Thoracic aorta (tissue), 2 donors: ENCODE data around the gene MEI1. TPM values are rescaled to one million over a fixed set of nuclear protein-coding genes. Genes with fewer than 3 reads are reported as not detected.
A peak's percentile ranks its signal among the peaks of the same experiment; 100 is the strongest.

ENCODE experiments used
- ATAC-seq: fragments of 150-250 bp; one replicate; pipeline ENCODE4 v1.8.0; 2017; ENCODE audit warnings: low read depth; ENCODE audit not compliant: insufficient number of reproducible peaks, low FRiP score
- DNase-seq: peaks from one replicate; pipeline ENCODE4 v3.0.0-alpha.2; 2020; ENCODE audit warnings: low spot score
- H3K27ac ChIP-seq, 2 donors: fragments of 200-600 bp; sonication (generic); 1 replicate in 1 of 2; 2 replicates in 1 of 2; pipeline ENCODE4 v1.5.1; 2016; ENCODE audit warnings: mild to moderate bottlenecking in 2 of 2, moderate library complexity in 2 of 2
- H3K27me3 ChIP-seq: fragments of 200-600 bp; sonication (generic); replicated peaks from 2 replicates; pipeline ENCODE4 v1.6.0; 2016; ENCODE audit warnings: mild to moderate bottlenecking; ENCODE audit not compliant: insufficient read depth
- H3K36me3 ChIP-seq: fragments of 200-600 bp; sonication (generic); one replicate; pipeline ENCODE4 v1.5.1; 2016
- H3K4me1 ChIP-seq, 2 donors: fragments of 200-600 bp; sonication (generic); 1 replicate in 1 of 2; 2 replicates in 1 of 2; pipeline versions ENCODE4 v1.5.1 to v1.6.0; 2016; ENCODE audit warnings: low read depth in 2 of 2, mild to moderate bottlenecking in 1 of 2; ENCODE audit not compliant: control insufficient read depth in 1 of 2
- H3K4me3 ChIP-seq: fragments of 200-600 bp; sonication (generic); 2 replicates; pipeline ENCODE4 v1.5.1; 2016; ENCODE audit warnings: mild to moderate bottlenecking
- H3K9me3 ChIP-seq: fragments of 200-600 bp; sonication (generic); 2 replicates; pipeline ENCODE4 v1.5.1; 2016
- total RNA-seq, 2 donors: library from RNA; depleted of rRNA; stranded (reverse); fragments of >200 nt; gene quantifications; one replicate each; pipeline versions ENCODE4 v1.1.0 to v1.2.3, GENCODE V29; 2016
- TF ChIP-seq, protein P1 (sequence below): fragments of 200-600 bp; sonication (generic); IDR thresholded peaks from one replicate; pipeline ENCODE4 v1.5.1; 2019; ENCODE audit warnings: antibody characterized with exemption

MEI1 gene
- total RNA-seq, 2 donors from 2014 or later, result 1.8 to 3.8 TPM

DNA sequence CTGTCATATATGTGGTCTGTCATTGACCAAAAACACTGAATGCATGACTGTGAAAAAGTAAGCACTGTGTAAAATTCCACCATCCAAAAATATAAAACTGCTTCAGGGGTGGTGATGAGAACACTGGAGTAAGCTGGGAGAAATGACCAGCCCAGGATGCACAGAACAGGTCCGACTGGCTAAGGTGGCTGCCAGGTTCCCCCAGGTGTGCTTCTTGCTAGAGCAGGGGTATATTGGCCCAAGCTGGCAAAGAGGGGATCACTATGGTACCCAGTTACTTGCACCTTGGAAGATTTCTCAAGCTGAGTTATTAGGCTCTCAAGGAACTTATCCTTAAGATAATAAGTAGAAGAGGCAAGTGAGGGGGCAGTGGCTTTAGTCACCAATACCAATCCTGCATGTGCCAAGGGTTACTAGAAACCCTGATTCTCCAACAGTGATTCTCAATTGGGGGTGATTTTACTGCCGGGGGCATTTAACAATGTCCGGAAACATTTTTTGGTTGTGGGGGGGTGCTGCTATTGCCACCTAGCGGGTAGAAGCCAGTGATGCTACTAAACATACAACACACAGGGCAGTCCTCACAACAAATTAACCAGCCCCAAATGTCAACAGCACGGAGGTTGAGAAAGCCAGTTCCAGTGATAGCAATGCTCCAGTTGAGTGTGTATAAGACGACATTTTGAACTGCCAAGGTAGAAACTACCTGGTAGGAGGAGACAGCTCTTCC, 26.4 kb upstream of the MEI1 start:
- H3K36me3 ChIP-seq, result peaks cover 10% of the 10 kb centered on the region

GRCh38 chr22:41674846-41675340, 24.4 kb upstream of the MEI1 start:
- ATAC-seq, result no peak
- Histone ChIP-seq H3K36me3 (peaks cover 23% of the 10 kb centered on the region), H3K4me3 (no peak overlapping the region), H3K27me3 (no peaks in the 10 kb centered on the region), H3K9me3 (no peaks in the 10 kb centered on the region), H3K27ac (no peak overlapping the region), H3K4me1 (no peaks in the 10 kb centered on the region)
- DNase-seq, result no peak
- TF ChIP-seq, protein P1, sequence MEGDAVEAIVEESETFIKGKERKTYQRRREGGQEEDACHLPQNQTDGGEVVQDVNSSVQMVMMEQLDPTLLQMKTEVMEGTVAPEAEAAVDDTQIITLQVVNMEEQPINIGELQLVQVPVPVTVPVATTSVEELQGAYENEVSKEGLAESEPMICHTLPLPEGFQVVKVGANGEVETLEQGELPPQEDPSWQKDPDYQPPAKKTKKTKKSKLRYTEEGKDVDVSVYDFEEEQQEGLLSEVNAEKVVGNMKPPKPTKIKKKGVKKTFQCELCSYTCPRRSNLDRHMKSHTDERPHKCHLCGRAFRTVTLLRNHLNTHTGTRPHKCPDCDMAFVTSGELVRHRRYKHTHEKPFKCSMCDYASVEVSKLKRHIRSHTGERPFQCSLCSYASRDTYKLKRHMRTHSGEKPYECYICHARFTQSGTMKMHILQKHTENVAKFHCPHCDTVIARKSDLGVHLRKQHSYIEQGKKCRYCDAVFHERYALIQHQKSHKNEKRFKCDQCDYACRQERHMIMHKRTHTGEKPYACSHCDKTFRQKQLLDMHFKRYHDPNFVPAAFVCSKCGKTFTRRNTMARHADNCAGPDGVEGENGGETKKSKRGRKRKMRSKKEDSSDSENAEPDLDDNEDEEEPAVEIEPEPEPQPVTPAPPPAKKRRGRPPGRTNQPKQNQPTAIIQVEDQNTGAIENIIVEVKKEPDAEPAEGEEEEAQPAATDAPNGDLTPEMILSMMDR, result no peak

More for the DNA sequence above, 26.4 kb upstream of the MEI1 start:
- no peak for ATAC-seq
- Histone ChIP-seq H3K9me3 (no peaks in the 10 kb centered on the region), H3K4me1 (no peaks in the 10 kb centered on the region), H3K27me3 (no peaks in the 10 kb centered on the region), H3K4me3 (no peak overlapping the region), H3K27ac (no peak overlapping the region)
- TF ChIP-seq, protein P1, result no peak
- DNase-seq, result no peak

DNA sequence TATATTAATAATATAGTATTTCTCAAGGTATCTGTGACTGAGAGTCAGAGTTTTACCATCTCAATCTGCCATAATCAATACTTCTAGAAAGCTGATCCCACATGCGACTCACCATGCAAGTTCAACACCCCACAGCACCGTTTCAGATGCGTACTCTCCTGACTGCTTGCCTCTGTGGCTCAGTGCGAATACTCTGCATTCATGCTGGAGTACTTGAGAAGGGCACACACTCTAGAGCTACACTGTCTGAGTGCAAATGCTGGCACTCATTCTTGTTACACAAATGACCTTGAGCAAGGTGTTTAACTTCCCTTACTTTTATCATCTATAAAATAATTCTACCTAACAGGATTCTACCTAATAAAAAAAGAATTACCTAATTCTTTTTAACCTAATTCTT, 23.2 kb upstream of the MEI1 start:
- no peaks in the 10 kb centered on the region for H3K9me3 ChIP-seq
- no peak overlapping the region for H3K4me3 ChIP-seq
- no peak for ATAC-seq
- no peak for DNase-seq
- TF ChIP-seq, protein P1, result no peak
- H3K27ac ChIP-seq, result no peak overlapping the region
- no peaks in the 10 kb centered on the region for H3K4me1 ChIP-seq
- no peaks in the 10 kb centered on the region for H3K27me3 ChIP-seq
- H3K36me3 ChIP-seq, result peaks cover 28% of the 10 kb centered on the region

- no peaks in the 10 kb centered on the region for H3K9me3 ChIP-seq
- H3K36me3 ChIP-seq, result peaks cover 18% of the 10 kb centered on the region
- DNase-seq, result no peak
- H3K4me3 ChIP-seq, result peak overlapping the region; percentile 83
- TF ChIP-seq, protein P1, result no peak
- peak overlapping the region in 1 of 2 donors; percentile 84 for H3K27ac ChIP-seq
- H3K4me1 ChIP-seq, result peaks cover 0 to 4% of the 10 kb centered on the region in 2 donors
- no peaks in the 10 kb centered on the region for H3K27me3 ChIP-seq
- no peak for ATAC-seq
Observed at GRCh38 chr22:41681616-41682015, 17.7 kb upstream of the MEI1 start.

GRCh38 chr22:41682033-41682807, 17.1 kb upstream of the MEI1 start:
- no peaks in the 10 kb centered on the region for H3K27me3 ChIP-seq
- DNase-seq (no peak), ATAC-seq (peak; percentile 58)
- H3K4me3 ChIP-seq, result peak overlapping the region; percentile 83
- peaks cover 18% of the 10 kb centered on the region for H3K36me3 ChIP-seq
- TF ChIP-seq, protein P1, result no peak
- peaks cover 3 to 9% of the 10 kb centered on the region in 2 donors for H3K4me1 ChIP-seq
- H3K27ac ChIP-seq, result peak overlapping the region; percentile 84
- no peaks in the 10 kb centered on the region for H3K9me3 ChIP-seq
